Stimulated activated CD4-positive, alpha-beta T cell treated with anti-CD3 and anti-CD28 coated beads, TNF-alpha, amount 100 ng/mL, for 24 hours (primary cell): Measurements from ENCODE around the gene SLC25A13.
A peak's percentile ranks its signal among the peaks of the same experiment; 100 is the strongest.

Experiments
- DNase-seq, 3 experiments: peaks; one replicate each; pipeline ENCODE4 v3.0.0-alpha.2; 2020; ENCODE audit warnings: low read depth in 3 of 3

Gene SLC25A13

DNA sequence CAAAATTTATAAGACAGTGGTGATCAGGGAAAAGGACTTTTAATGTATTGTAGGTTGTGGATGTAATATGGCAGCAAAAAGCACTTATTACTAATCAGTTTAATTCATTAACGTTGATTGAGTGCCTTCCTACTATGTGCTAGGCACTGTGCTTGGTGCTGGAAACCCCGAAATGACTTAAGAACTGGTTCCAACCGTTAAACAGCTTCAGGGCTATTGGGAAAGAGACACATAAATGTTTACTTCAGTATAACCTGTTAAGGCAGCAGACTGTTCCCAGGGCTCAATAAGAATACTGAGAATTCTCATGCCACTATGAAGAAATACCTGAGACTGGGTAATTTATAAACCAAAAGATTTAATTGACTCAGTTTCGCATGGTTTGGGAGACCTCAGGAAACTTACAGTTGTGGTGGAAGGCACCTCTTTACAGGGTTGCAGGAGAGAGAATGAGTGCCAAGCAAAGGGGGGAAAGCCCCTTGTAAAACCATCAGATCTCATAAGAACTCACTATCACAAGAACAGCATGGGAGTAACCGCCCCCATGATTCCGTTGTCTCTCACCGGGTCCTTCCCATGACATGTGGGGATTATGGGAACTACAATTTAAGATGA, 1.1 kb upstream of the SLC25A13 start:
- DNase-seq: no peak

DNA sequence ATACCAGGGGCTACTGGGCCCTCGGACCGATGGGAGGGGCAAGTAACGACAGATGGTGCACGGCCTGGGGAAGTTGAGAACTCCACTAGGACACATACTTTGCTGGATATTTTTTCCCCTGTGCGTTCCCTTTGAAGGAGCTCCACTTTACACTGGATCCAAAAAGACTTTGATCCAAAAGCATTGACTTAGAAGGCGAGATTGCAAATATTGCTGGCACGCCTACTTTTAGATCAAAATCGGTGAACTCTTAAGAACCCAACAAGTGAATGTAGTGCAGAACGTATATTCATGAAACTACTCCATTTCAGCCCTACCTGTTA, 436 bp upstream of the SLC25A13 start:
- DNase-seq: no peak

DNA sequence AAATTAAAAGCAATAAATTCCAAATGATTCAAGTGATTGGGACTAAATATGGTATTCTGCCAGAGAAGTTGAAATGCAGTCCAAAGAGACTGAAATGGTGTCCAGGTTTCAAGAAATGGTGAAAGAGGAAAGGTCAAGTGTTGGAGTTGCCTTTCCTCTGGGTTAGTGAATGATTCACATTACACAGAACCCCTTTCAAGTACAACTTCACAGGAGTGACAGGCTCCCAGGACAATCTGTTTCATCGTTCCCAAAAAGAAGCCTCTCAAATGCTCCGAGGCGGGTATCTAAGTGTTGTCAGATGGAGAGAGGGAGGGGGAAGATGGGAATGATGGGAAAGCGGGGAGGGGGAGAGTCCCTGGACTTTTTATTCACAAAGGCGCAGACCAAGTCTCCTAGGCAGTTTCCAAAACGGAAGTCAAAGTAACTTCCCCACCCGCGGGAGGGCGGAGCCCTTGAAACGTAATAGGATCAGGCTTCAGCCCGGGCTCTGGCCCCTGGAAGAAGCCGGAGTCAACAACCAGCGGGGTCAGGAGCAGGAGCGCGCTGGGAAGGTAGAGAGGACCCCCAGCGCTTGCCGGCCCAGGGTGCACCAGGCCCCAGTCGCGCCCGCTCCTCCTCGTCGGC, 754 bp downstream of the SLC25A13 start:
- peak; percentile 27 to 64 (median 33) for DNase-seq

DNA sequence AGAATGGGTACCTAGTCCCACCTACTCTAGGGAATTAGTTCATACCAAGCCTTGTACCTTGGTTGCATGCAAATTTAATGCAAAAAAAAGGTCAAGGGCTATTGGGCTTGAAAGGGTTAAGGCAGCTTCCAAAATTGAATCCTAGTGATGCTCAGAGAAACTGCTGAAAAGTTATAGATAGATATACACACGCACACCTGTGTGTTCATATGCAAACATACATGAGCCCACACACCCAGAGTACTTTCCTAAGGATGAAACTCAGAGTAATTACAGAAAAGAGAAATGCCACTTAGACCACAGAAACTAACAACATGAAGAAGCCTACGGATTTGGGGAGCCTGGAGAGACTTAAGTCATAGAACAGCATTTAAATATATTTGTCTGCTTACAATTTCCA, 1.5 kb downstream of the SLC25A13 start:
- DNase-seq: no peak

DNA sequence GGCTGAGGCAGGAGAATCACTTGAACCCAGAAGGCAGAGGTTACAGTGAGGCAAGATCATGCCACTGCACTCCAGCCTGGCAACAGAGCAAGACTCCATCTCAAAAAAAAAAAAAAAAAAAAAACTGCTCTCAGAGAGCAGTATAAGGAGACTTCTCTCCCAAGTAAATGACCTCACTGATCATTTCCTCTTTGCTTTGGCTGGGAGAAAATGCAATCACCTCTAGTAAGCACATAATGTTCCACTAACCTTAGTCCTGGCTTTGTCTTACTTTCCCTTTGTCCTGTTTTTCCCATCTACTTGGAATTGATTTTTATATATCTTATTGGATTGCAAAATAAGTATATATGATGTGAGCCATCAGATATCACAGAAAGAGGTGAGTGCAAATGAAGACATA, 2.5 kb downstream of the SLC25A13 start:
- no peak for DNase-seq

DNA sequence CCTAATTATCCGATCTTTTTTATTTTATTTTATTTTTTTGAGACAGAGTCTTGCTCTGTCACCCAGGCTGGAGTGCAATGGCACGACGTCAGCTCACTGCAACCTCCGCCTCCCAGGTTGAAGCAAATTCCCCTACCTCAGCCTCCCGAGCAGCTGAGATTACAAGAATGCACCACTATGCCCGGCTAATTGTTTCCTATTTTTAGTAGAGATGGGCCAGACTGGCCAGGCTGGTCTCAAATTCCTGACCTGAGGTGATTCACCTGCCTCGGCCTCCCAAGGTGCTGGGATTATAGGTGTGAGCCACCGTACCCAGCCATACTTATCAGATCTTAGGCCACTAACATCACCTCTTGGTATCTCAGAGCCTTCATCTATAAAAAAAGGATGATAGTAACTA, 4.9 kb downstream of the SLC25A13 start:
- no peak for DNase-seq

DNA sequence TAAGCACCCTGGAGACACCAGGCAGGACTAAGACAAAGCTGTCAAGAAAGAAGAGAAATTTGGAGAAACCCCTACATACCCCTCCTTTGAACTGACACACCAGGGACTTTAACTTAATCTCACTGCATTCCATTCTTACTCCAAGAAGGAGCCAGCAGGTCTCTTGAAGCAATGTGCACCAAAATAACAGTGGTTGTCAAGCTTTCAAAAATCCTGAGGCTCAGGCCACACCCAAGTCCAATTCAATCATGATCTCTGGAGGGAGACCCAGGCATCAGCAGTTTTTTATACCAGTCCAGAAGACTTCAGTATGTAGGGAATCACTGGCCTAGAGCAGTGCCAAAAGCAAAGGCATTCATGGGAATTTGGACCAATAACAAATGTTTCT, 6.8 kb downstream of the SLC25A13 start:
- no peak for DNase-seq

DNA sequence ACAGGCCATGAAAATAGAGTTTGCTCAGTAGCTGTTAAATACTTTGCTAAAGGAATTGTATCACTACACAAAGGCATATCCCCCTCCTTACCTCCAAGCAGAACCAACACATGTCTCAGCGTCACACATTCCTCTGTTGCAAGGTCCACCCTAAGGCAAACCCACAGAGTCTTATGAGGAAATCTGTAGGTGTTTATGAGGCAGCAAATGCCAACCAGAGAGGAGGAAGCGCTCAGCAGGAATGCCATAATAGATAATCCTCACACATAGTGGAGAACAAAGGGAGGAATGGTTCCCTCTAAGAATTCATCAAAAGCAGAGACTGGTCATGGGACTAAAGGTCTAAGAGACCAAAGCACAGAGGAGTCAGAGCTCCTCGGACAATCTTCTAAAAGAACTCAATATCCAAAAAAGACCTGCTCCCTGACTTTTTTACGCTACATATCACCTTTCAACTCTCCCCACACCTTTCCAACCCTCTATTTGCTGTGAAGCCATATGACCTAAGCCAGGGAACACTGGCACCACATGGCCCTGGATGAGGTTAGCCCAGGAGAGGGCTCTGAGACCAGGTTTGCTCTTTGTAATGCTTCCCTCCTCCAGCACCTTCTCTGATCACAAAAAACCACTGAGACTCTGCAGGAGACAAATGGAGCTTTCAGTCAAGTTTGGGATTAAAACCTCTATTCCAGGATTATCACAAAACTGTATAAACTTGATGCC, 7.3 kb downstream of the SLC25A13 start:
- no peak for DNase-seq

DNA sequence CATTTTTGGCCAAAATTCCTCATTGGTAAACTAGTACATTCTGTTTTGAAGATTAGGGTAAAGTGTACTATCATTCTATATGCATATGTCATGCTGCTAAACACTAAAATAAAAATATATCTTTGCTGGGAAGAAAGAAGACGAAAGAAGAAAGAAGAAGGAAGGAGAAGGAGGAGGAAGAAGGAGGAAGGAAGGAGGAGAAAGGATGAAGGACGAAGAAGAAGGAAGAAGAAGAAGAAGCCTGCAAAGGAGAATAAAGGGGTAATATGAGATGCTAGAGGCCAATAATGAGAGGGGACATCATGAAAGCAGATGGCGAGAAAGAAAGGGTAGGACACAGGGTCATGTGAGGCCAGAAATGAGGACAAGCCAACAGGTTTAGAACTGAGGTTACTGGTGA, 8.0 kb downstream of the SLC25A13 start:
- DNase-seq: no peak

DNA sequence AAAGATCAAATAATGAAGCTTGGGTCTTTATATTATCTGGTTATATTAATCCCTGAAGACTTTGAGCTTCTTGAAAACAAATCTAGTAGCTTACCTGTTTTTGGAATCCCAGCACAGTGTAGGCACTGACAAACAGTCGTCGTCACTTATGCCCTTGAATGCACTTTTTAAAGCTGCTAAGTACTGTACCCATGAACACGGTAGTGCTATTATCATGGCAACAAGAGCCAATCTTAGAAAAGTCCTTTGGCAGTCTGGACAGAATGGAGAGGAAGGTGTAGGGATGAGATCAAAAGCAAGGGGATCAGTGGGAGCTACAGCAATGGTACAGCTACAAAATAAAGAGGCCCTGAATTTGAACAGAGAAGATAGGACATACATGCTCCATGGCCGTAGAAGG, 9.4 kb downstream of the SLC25A13 start:
- no peak for DNase-seq

DNA sequence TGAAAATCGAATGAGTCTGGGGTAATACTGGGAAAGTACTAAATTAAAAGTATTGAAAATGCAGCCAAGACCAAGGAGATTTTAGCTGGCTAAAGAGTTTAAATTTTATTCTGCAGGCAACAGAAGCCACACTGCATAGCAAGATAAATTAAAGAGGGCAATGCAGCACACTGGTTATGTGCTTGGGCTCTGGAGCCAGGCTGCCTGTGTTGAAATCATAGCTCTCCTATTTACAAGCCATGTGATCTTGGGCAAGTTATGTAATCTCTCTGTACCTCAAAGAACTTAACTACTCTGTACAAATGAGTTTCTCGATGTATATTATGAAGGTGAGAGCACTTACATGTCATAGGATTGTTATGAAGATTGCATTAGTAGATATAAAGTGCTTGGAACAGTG, 9.9 kb downstream of the SLC25A13 start:
- no peak for DNase-seq

DNA sequence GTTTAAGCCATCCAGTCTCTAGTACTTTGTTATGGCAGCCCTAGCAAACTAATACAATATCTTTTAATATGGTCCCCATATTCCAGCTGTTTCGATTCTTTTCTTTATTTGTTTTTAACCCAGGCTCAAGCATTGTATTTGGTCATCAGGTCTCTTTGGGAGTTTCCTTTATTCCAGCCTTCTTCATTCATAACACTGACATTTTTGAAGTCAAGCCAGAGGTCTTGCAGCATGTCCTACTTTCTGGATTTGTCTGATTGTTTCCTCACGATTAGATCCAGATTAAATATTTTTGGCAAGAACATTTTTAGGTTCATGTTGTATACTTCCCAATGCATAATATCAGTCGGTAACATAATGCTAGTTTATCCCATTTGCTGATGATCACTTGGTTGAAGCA, 11.8 kb downstream of the SLC25A13 start:
- no peak for DNase-seq

DNA sequence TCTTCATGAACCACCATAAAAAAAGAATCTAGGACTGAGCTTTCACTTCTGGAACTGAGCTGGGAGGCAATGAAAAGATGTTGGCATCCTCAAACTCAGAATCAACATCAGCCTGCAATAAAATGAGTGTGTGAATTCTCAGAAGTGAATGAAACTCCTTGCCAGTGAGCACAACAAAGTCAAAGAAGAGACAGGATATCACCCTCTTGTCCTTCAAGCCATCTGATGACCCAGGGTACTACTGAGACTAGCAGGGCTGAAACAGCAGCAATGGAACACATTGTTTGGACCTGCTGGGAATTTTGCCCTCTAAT, 13.0 kb downstream of the SLC25A13 start:
- no peak for DNase-seq

DNA sequence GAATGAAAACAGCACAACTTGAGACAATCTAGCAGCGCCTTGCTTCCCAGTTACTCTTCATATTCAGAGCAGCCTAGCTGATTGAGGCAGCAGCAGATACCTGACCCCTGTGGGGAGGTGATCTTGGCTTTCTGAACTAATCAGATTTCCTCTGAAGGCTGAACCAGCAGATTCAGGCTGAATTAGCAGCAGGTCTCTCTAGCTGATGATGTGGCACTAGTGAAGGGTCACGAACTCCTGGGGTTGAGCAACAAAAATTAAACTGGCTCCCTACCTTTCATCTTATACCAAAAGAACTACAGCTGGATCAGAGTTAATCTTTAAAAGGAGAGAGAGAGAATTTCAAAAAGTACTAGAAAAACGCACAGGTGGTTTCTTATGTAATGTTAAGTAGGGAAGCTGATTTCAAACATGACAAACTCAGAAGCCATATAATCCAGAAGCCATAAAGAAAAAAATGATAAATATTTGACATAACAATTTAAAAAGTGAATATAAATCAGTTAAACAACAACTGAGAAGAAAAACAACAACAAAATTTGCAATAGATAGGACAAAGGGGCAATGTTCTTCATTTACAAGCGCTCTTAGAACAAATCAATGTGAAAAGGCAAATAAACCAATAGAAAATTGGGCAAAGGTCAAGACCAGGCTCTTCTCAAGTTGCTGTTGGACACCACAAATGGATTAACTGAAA, 13.5 kb downstream of the SLC25A13 start:
- no peak for DNase-seq

DNA sequence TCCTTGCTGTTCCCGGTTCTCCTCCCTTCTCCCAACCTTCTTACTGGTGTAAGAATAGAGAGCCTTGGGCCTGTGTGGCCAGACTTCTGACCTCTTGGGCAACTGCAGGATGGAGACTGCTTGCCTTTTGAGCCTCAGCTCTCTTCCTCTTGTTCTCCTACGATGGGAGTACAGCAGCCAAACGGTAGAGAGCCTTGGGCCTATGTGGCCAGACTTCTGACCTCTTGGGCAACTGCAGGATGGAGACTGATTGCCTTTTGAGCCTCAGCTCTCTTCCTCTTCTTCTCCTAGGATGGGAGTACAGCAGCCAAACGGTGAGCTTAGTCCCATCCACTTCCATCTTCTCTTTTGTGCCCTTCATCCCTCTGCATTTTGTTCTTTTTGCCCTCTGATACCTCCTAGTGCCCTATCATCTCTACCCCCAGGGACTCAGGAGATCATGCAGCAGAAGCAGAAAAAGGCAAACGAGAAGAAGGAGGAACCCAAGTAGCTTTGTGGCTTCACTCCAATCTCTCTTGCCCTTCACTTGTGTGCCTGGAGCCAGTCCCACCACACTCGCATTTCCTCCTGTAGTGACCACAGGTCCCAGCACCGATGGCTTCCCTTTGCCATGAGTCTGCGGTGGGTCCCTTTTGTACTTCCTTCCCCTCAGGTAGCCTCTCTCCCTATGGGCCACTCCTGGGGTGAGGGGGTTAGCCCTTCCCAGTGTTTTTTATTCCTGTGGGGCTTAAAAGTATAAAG, 15.3 kb downstream of the SLC25A13 start:
- DNase-seq: no peak

DNA sequence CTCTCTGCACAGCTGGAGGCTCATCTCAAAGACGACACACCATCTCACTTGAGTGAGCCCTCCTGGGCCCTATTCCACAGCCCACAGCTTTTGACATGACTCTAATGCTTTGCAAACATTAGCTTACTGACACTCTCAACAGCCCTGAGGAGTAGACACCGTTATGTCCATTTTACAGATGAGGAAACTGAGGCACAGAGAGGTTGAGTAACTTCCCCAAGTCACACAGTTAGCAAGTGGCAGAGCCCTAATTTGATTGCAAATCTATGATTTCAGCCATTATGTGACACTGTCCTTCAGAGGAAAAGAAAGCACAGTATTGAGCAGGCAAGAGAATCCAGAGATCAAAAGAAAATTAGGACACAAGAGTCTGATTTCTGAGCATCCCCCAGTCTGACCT, 16.0 kb downstream of the SLC25A13 start:
- DNase-seq: no peak

DNA sequence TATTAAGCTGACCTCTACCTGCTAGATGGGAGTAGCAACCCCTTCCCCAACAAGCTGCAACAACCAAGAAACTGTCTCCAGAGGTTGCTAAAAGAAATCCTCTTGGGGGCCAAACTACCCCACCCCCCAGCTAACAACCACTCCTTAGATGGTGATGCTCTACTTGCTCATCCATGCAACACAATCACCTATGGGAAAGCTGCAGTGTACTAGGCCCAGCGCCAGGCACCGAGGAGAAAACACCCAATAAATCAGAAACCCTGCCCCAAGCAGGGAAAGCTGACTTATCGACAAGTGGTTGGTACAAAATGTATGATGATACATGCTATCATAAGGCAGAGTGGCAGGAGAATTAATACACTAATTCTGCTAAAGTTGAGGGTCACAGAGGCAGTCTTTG, 17.3 kb downstream of the SLC25A13 start:
- no peak for DNase-seq

DNA sequence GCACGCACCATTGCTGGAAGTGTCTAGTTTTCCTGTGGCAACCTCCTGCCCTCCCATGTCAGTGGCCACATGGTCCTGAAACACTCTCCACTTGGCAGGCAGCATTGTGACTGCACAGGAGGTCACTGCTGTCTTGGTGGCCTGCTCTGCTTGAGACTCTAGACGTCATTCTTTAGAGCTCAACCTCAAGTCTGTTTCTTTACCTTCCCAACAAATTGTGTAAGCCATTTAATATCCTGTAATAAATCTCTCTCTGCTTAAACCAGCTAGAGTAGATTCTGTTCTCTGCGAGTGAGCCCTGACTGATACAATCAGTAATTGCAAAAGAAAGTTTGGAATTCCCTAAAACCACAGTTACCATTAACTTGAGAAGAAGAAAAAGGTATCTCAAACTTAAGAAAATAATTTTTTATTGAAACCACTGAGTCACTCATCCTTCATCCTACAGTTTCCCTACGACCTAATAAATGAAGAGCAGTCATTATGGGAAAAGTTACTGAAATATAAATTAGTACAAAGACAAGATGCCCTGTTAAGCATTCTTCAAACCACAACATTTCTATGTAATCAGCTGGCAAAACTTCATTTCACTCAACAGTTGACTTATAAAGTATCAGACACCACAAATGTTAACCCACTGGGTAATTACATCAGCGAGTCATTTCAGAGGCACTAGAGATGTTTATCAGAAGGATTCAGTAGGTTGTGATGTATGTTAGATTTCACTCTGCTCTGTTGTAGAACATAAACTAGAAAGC, 18.0 kb downstream of the SLC25A13 start:
- DNase-seq: no peak

DNA sequence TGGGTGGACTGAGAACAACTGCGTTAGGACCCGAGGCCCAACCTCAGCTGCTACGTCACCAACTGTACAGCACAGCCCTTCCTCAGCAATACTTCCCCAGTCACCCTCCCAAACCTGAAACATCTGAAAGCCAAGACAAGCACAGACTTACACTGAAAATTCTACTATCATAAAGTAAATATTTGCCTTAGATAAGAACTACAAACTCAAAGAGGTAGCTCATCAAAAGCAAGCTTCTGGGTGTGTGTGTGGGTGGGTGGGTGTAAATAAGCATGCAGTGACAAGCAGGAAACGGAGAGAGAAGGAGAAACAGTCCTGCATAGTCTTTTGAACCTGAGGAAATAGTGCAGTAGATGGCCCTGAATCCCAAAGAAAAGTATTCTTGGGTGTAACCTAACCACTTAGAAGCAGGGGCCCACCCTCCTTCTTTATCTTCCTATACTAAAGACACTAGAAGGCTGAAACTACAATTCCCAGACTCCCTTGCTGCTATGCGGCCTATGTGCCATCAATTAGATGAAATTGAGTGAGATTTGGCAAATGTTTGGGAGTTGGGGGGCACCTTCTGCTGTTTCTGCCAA, 18.7 kb downstream of the SLC25A13 start:
- DNase-seq: no peak

DNA sequence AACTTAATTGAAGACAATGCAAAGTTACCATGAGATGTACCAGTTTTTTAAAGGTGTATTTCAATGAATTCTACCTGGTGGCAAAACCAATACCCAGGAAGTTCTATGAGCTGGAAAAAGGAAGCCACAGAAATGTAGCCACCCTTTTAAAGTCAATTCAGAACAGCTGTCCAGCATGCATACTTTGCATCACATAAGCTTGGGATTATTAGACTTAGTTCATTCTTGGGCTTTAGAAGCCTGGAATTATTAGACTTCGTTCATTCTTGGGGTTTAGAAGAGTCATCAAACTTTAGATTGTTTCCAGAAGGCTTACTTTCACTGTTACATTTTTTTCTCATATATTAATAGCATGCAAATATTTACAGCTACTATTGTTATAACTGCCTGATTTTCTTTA, 20.9 kb downstream of the SLC25A13 start:
- no peak for DNase-seq

DNA sequence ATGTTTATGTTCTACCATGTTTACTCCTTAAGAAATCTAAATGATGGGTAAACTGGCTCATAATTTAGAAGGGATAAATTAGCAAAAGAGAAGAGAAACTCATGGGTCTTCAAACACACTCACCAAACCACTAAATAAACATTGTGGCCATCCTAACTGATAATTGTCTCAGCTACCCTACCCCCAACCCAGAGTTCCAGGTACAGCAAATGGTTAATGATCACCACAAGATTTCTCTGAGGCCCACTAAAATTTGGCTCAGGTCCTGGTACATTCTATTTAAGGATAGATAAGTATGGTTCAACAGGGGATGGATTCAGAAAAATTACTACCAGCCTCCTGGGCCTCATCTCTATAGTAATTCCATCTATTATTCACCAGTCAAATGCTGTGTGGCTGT, 21.4 kb downstream of the SLC25A13 start:
- no peak for DNase-seq
